ENCODE data around the gene HOXD3.

Gene HOXD3

DNA sequence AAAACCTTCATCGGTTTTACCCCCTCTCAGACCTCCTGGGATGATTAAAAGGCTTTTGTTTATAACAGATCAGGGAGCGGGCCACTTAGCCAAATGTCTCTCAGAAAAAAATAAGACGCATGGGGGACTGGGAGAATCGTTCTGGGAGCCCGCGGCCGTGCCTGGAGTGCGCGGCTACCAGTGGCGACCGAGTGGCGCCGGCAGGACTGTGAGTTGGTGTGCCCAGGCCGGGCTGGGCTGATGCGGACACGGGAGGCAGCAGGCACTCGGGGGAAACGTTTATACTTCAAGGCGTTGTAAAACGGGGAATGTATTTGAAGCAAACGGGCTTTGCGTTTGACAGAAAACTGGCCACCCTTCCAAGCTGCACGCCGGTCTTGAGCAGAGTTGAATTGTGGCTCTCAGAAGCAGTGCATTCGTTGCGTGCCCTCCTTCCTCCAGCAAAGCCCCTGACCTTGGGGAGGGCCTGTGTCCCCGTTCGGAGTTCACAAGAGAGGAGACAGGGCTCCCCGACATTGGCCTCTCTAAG lies 45.2 kb upstream of the HOXD3 start:
- TF ChIP-seq, protein P1, sequence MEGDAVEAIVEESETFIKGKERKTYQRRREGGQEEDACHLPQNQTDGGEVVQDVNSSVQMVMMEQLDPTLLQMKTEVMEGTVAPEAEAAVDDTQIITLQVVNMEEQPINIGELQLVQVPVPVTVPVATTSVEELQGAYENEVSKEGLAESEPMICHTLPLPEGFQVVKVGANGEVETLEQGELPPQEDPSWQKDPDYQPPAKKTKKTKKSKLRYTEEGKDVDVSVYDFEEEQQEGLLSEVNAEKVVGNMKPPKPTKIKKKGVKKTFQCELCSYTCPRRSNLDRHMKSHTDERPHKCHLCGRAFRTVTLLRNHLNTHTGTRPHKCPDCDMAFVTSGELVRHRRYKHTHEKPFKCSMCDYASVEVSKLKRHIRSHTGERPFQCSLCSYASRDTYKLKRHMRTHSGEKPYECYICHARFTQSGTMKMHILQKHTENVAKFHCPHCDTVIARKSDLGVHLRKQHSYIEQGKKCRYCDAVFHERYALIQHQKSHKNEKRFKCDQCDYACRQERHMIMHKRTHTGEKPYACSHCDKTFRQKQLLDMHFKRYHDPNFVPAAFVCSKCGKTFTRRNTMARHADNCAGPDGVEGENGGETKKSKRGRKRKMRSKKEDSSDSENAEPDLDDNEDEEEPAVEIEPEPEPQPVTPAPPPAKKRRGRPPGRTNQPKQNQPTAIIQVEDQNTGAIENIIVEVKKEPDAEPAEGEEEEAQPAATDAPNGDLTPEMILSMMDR (IDR thresholded peaks at IDR 0.05; ENCODE audit: extremely low read depth, insufficient read depth, missing control alignments), result no peak
- DNase-seq (ENCODE audit: low spot score), result no peak

DNA sequence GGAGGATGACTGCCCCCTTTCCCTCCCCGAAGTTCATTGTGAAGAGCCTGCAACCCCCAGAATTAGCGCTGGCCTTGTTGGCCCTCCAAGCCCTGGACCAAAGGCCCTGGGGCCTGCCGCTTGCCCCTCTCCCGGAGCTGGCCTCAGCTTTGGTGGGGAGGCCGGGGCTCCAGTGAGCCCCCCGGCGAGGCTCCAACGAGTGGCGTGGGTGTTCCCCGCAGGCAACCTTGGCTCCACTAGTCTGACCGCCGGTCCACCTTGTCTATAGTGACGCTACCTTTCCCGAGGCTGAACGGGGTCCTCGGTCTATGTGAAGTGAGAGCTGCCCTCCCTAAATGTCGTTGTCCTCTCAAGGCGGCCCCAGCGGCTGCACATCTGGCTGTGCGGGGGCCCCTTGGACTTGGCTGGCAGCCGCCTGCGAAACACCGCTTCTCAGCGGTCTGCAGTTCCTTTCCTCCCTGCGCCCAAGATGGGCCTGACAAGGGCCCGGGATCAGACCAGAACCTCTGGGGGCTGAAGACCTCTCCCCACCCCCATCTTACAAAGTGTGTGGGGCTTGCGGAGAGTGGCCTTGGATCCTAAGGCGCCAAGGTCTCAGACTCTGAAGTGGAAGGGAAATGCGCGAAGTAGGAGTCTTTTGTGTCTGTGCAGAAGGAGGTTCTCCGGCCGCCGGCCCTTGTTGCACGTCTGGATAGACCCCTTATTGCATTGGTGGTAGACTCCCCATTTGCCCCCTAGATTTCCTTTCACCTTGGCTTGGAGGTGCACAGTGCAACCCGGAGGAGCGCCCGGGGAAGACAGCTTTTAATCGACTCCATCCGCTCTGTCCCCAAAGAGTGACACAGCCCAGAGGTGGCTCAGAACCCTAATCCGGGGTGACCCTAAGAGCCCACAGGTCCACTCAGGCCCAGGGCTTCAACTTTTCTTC lies 44.5 kb upstream of the HOXD3 start:
- in situ Hi-C loops (cut with MboI; ENCODE audit: low pct_unique_long_range_greater_than_20kb, low sequenced_read_pairs, unreplicated experiment), result loop anchor here (25.0 kb wide), 1 partner anchor 750 kb away; no protein-coding TSS in a partner anchor
- TF ChIP-seq, protein P1 (IDR thresholded peaks at IDR 0.05; ENCODE audit: extremely low read depth, insufficient read depth, missing control alignments), result no peak
- DNase-seq (ENCODE audit: low spot score), result no peak

More for the DNA sequence above, 45.2 kb upstream of the HOXD3 start:
- in situ Hi-C loops (cut with MboI; ENCODE audit: low pct_unique_long_range_greater_than_20kb, low sequenced_read_pairs, unreplicated experiment), result loop anchor here (25.0 kb wide), 1 partner anchor 750 kb away; no protein-coding TSS in a partner anchor

DNA sequence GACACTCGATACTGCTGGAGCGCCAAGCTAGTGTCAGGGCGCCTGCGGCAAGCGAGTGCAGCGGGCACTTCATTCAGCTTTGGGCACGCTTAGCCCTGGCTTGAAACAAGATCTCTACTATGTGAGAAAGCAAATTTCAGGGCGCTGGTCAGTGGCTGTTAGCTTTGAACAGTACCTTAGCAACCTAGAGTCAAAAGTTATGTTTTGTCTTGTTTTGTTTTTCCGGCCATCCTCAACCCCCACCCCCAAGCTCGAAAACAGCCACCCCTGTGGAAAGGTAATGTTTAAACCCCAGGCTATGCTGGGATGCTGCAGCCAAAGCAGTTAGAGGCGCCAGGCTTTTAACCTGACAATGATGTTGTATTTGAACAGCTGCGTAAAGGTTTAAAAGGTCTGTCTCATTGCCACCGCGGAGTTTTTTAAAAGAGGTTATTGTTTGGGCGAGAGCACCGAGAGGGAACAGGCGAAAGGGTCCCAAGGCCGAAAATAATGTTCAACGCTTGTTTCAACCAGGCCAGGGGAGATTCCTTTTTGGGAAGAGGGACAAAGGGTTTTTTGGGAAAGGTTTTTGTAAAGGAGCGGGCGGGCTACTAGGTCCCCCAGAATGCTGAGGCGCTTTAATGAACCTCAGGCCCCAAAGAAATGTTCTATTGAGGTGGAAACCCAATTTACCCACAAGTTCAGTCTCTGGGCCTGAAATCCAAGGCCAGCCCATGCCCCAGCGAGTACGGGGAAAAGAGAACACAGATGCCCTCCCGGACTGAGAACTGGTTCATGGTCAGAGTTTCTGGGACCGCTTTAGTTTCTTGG lies 42.8 kb upstream of the HOXD3 start:
- in situ Hi-C loops (cut with MboI; ENCODE audit: low pct_unique_long_range_greater_than_20kb, low sequenced_read_pairs, unreplicated experiment), result loop anchor here (25.0 kb wide), 1 partner anchor 752 kb away; no protein-coding TSS in a partner anchor
- TF ChIP-seq, protein P1 (IDR thresholded peaks at IDR 0.05; ENCODE audit: extremely low read depth, insufficient read depth, missing control alignments), result no peak
- DNase-seq (ENCODE audit: low spot score), result no peak

DNA sequence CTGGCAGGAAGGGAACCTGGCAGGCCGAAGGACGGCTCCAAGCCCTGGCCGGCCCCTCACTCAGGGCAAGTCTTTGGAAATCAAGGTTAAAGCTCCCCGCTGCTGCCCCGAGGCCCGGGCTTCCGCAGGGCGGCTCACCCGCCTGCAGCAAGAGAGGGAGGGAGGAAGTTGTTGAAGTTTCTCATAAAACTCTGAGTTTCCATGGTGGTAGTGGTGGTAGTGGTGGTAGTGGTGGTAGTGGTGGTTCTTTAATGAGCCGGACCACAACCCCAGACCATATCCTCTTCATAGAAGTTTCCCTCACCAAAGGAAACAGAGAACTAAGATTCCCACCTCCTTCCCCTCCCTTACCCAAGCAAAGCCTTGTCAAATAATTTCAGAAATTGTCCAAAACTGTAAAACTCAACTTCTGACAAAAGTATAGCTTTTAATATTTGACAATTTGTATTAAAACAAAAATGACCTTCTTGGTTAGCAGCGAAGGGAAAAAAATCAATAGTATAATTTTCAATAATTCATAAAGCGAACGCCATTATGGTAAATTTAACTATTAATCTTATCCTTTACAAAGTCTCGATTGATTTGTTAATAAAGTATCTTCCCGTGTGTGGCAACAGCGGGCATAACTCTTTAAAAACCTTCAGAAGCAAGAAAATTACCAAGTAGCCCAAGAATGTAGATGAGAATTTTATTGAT lies 42.0 kb upstream of the HOXD3 start:
- TF ChIP-seq, protein P1 (IDR thresholded peaks at IDR 0.05; ENCODE audit: extremely low read depth, insufficient read depth, missing control alignments), result no peak
- no peak for DNase-seq (ENCODE audit: low spot score)
- in situ Hi-C loops (cut with MboI; ENCODE audit: low pct_unique_long_range_greater_than_20kb, low sequenced_read_pairs, unreplicated experiment), result loop anchor here (25.0 kb wide), 1 partner anchor 753 kb away; no protein-coding TSS in a partner anchor

DNA sequence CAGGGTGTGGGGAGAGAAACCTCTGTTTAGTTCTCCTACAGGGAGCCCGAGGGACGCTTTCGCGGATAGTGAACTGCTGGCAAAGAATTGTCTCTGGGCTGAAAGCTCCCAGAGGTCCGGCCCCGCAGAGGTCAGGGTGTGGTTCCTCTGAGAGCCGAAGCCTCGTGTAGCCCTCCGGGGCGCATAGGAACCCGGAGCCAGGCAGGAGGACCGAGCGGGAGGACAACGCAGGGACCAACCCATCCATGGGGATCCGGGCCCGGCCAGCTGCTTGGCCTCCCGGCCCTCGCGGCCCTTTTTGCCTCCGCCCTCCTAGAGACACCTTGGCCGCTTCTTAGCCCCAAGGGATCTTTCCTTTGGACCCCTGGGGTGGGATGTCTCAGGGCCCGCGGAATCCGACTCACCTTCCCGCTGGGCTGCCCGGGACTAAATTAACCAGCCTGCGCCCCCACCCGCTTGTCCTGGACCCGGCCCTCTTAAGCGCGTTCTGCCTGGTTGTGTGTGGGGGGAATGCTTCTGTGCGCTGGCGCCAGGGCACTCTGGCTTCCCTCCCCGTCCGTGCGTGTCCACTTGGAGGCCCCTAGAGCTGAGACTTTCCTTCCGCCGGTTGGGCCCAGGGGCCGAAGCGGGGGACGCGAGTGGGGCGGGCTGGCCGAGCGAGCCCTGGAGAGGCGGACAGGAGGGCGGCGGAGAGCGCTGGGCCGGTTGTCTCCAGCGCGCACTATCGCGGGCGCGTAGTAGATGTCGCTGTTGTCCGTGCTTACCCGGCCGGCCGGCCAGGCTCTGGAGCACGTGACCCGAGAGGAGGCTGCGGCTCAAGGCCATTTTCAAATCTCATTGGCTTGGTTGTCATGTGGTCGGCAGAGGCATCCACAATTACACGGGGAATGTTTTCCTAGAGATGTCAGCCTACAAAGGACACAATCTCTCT lies 41.0 kb upstream of the HOXD3 start, which contains the start of gene HOXD10:
Gene HOXD10, plus strand, starts transcription at position 896 of the 931 bp plus-strand sequence. CDS start 56 bp downstream, outside the sequence.
- in situ Hi-C loops (cut with MboI; ENCODE audit: low pct_unique_long_range_greater_than_20kb, low sequenced_read_pairs, unreplicated experiment), result loop anchor here (25.0 kb wide), 1 partner anchor 754 kb away; no protein-coding TSS in a partner anchor
- TF ChIP-seq, protein P1 (IDR thresholded peaks at IDR 0.05; ENCODE audit: extremely low read depth, insufficient read depth, missing control alignments), result no peak
- no peak for DNase-seq (ENCODE audit: low spot score)

Measured in GM13977 (cell line).